Thoracic aorta (tissue), 2 donors: ENCODE results near the gene DNTT. TPM values are rescaled to one million over a fixed set of nuclear protein-coding genes. Genes with fewer than 3 reads are reported as not detected.
A peak's percentile ranks its signal among the peaks of the same experiment; 100 is the strongest.

ENCODE experiments used
- ATAC-seq: fragments of 150-250 bp; one replicate; pipeline ENCODE4 v1.8.0; 2017; ENCODE audit warnings: low read depth; ENCODE audit not compliant: insufficient number of reproducible peaks, low FRiP score
- DNase-seq: peaks from one replicate; pipeline ENCODE4 v3.0.0-alpha.2; 2020; ENCODE audit warnings: low spot score
- H3K27ac ChIP-seq, 2 donors: fragments of 200-600 bp; sonication (generic); 1 replicate in 1 of 2; 2 replicates in 1 of 2; pipeline ENCODE4 v1.5.1; 2016; ENCODE audit warnings: mild to moderate bottlenecking in 2 of 2, moderate library complexity in 2 of 2
- H3K27me3 ChIP-seq: fragments of 200-600 bp; sonication (generic); replicated peaks from 2 replicates; pipeline ENCODE4 v1.6.0; 2016; ENCODE audit warnings: mild to moderate bottlenecking; ENCODE audit not compliant: insufficient read depth
- H3K36me3 ChIP-seq: fragments of 200-600 bp; sonication (generic); one replicate; pipeline ENCODE4 v1.5.1; 2016
- H3K4me1 ChIP-seq, 2 donors: fragments of 200-600 bp; sonication (generic); 1 replicate in 1 of 2; 2 replicates in 1 of 2; pipeline versions ENCODE4 v1.5.1 to v1.6.0; 2016; ENCODE audit warnings: low read depth in 2 of 2, mild to moderate bottlenecking in 1 of 2; ENCODE audit not compliant: control insufficient read depth in 1 of 2
- H3K4me3 ChIP-seq: fragments of 200-600 bp; sonication (generic); 2 replicates; pipeline ENCODE4 v1.5.1; 2016; ENCODE audit warnings: mild to moderate bottlenecking
- H3K9me3 ChIP-seq: fragments of 200-600 bp; sonication (generic); 2 replicates; pipeline ENCODE4 v1.5.1; 2016
- total RNA-seq, 2 donors: library from RNA; depleted of rRNA; stranded (reverse); fragments of >200 nt; gene quantifications; one replicate each; pipeline versions ENCODE4 v1.1.0 to v1.2.3, GENCODE V29; 2016
- TF ChIP-seq, protein P1 (sequence below): fragments of 200-600 bp; sonication (generic); IDR thresholded peaks from one replicate; pipeline ENCODE4 v1.5.1; 2019; ENCODE audit warnings: antibody characterized with exemption

The DNTT gene
- total RNA-seq, 2 donors from 2014 or later, result not detected

DNA sequence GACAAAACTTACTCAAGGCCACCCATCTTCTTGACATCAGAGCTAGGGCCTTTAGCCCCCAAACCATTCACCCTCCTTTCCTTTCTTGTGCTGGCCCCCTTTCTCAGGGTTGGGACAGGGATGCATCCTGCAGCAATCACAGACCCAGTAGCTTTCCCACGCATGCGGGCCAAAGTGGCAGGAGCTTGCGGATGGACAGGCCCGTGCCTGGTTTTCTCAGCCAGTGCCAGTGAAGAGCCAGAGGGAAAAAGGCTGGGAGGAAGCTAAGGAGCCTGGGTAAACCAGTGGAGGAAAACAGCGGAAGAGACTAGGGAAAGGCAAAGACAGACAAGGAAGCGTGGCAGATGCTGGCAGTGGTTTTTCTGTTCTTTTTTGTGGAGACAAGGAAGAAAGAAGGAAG, 27.8 kb upstream of the DNTT start:
- Histone ChIP-seq H3K9me3 (no peaks in the 10 kb centered on the region), H3K4me3 (no peak overlapping the region), H3K27me3 (no peaks in the 10 kb centered on the region), H3K4me1 (peaks cover 6 to 22% of the 10 kb centered on the region in 2 donors), H3K36me3 (no peaks in the 10 kb centered on the region), H3K27ac (peak overlapping the region; percentile 59 to 67)
- DNase-seq (no peak), ATAC-seq (no peak)
- TF ChIP-seq, protein P1, sequence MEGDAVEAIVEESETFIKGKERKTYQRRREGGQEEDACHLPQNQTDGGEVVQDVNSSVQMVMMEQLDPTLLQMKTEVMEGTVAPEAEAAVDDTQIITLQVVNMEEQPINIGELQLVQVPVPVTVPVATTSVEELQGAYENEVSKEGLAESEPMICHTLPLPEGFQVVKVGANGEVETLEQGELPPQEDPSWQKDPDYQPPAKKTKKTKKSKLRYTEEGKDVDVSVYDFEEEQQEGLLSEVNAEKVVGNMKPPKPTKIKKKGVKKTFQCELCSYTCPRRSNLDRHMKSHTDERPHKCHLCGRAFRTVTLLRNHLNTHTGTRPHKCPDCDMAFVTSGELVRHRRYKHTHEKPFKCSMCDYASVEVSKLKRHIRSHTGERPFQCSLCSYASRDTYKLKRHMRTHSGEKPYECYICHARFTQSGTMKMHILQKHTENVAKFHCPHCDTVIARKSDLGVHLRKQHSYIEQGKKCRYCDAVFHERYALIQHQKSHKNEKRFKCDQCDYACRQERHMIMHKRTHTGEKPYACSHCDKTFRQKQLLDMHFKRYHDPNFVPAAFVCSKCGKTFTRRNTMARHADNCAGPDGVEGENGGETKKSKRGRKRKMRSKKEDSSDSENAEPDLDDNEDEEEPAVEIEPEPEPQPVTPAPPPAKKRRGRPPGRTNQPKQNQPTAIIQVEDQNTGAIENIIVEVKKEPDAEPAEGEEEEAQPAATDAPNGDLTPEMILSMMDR, result no peak

DNA sequence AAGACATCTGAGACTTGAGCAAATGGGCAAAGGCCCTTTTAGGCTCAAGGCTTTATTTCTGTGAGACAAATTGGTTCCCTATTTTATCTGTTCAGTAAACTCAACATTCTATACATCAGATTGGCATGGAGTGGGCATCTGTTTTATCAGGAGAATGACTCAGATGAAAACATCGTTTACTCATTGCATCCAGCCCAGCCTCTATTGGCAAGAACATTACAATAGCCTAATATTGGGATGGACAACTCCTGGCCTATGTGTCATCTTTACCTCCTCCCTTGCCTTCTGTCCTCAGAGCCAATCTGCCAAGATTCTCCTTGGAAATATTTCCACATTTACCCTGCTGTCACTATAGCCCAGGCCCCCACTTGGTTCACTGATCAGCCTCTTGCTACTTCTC, 27.4 kb upstream of the DNTT start:
- TF ChIP-seq, protein P1, result no peak
- H3K4me3 ChIP-seq, result no peak overlapping the region
- DNase-seq (no peak), ATAC-seq (no peak)
- H3K4me1 ChIP-seq, result peaks cover 4 to 18% of the 10 kb centered on the region in 2 donors
- no peaks in the 10 kb centered on the region for H3K36me3 ChIP-seq
- peak overlapping the region in 1 of 2 donors; percentile 59 for H3K27ac ChIP-seq
- H3K9me3 ChIP-seq, result no peaks in the 10 kb centered on the region
- H3K27me3 ChIP-seq, result no peaks in the 10 kb centered on the region

DNA sequence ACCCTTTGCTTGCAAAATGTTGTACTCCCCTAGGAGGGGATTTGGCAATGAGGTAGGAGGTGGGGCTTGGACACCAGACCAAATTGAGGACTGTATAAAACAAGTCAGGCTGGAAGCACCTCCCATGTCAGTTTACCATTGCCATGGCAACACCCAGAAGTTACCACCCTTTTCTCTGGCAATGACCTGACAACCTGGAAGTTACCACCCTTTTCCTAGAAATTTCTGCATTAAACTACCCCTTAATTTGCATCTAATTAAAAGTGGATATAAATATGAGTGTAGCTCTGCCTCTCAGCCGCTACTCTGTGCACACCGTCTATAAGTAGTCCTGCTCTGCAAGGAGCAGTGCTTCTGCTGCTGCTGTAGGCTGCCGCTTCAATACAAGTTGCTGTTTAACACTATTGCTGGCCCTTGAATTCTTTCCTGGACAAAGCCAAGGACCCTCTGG, 25.0 kb upstream of the DNTT start:
- Histone ChIP-seq H3K4me3 (no peak overlapping the region), H3K27me3 (no peaks in the 10 kb centered on the region), H3K4me1 (peaks cover 0 to 13% of the 10 kb centered on the region in 2 donors), H3K36me3 (no peaks in the 10 kb centered on the region), H3K27ac (no peak overlapping the region), H3K9me3 (no peaks in the 10 kb centered on the region)
- DNase-seq (no peak), ATAC-seq (no peak)
- TF ChIP-seq, protein P1, result no peak

DNA sequence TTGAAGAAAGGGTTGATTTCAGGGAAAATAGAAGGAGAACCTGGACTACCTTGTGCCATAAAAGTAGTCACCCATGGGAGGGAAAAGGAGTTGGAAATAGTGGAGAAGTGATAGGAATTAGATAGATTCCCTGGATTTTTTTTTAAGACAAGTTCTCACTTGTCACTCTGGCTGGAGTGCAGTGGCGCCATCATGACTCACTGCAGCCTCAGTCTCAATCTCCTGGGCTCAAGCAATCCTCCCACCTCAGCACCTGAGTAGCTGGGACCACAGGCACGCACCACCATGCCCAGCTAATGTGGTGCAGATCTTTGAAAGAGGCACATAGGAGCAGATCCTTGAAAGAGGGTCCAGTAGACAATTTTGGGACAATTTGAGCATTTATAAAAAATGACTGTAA, 23.4 kb upstream of the DNTT start:
- DNase-seq (no peak), ATAC-seq (no peak)
- H3K27me3 ChIP-seq, result no peaks in the 10 kb centered on the region
- H3K27ac ChIP-seq, result no peak overlapping the region
- no peaks in the 10 kb centered on the region for H3K9me3 ChIP-seq
- H3K4me3 ChIP-seq, result no peak overlapping the region
- TF ChIP-seq, protein P1, result no peak
- no peaks in the 10 kb centered on the region for H3K36me3 ChIP-seq
- peaks cover 4 to 13% of the 10 kb centered on the region in 2 donors for H3K4me1 ChIP-seq

DNA sequence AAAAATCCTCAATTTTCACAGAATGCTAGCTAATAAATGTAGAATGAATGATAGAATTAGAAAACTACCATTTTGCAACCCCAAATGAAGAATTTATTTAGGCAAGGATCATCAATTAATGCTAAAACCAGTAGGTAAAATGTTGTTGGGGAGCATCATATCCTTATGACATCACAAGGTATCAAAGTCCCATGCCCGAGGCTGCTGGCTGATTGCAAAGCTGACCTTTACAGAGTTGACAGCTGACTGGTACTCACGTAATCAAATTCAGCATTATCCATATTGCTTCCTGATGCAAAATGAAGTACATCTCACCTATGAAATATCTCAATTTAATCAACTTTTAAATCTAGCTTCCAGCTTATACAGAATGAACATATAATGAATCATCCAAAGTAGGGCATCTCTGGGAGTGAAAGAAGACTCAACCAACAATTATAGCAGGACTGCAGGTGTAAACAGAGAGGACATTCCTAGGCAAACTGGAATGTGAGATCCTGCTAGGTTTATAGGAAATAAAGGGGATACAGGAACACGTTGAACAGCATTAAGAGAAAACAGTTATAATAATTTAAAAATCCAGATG, 22.7 kb upstream of the DNTT start:
- DNase-seq (no peak), ATAC-seq (no peak)
- TF ChIP-seq, protein P1, result no peak
- no peaks in the 10 kb centered on the region for H3K27me3 ChIP-seq
- H3K4me3 ChIP-seq, result no peak overlapping the region
- no peak overlapping the region for H3K27ac ChIP-seq
- H3K9me3 ChIP-seq, result no peaks in the 10 kb centered on the region
- H3K4me1 ChIP-seq, result peaks cover 4 to 7% of the 10 kb centered on the region in 2 donors
- H3K36me3 ChIP-seq, result no peaks in the 10 kb centered on the region
